Activated T-helper 1 cell treated with anti-CD3 and anti-CD28 coated beads, Interleukin-12 subunit alpha, Interleukin-12 subunit beta, Interleukin-2, Interleukin-4 antibody, amounts not matched to agents 30 ng/mL and 10 ng/mL and 1 ng/mL, durations not matched to agents 14 hours and 24 hours and 36 hours (primary cell): ENCODE data around the gene ZNF432. TPM values are rescaled to one million over a fixed set of nuclear protein-coding genes. Genes with fewer than 3 reads are reported as not detected.
"Not testable (repeated sequence)": the region's sequence is repeated elsewhere in the genome, so short reads cannot be mapped to it uniquely, and the experiment has no call there.

ENCODE experiments used
- DNase-seq: peaks from one replicate; pipeline ENCODE4 v3.0.0; 2021; ENCODE audit warnings: low spot score
- H3K27ac Mint-ChIP-seq: one replicate; pipeline ENCODE4 v1.8.0; 2021; ENCODE audit warnings: mild to moderate bottlenecking, mixed read lengths
- H3K27me3 Mint-ChIP-seq: one replicate; pipeline ENCODE4 v1.8.0; 2022; ENCODE audit warnings: mild to moderate bottlenecking, moderate library complexity, mixed read lengths; ENCODE audit not compliant: insufficient read depth
- H3K36me3 Mint-ChIP-seq: one replicate; pipeline ENCODE4 v1.8.0; 2021; ENCODE audit warnings: low read depth, mixed read lengths
- H3K4me1 Mint-ChIP-seq: one replicate; pipeline ENCODE4 v1.8.0; 2021; ENCODE audit warnings: low read depth, mixed read lengths
- H3K4me3 Mint-ChIP-seq: one replicate; pipeline ENCODE4 v1.8.0; 2021; ENCODE audit warnings: mild to moderate bottlenecking, moderate library complexity, mixed read lengths
- H3K9me3 Mint-ChIP-seq: one replicate; pipeline ENCODE4 v1.8.0; 2021; ENCODE audit warnings: mixed read lengths
- intact Hi-C: fragments of 100-400 bp; cut with micrococcal nuclease; formaldehyde crosslinking; loops from one replicate; pipeline ENCODE4 v1.15.1; 2024
- total RNA-seq: library from RNA; stranded (reverse); gene quantifications from 2 replicates; pipeline ENCODE4 v1.2.3, GENCODE V29; 2022

ZNF432 gene
- total RNA-seq, 1 donor from 2014 or later, result 12.5 TPM

- Mint-ChIP-seq H3K4me1 (peaks cover 1% of the 10 kb centered on the region), H3K27ac (no peak overlapping the region), H3K4me3 (no peak overlapping the region), H3K9me3 (peaks cover 71% of the 10 kb centered on the region), H3K27me3 (no peaks in the 10 kb centered on the region), H3K36me3 (peaks cover 79% of the 10 kb centered on the region)
- intact Hi-C loops, result no loop called here
- DNase-seq, result no peak
Measured at GRCh38 chr19:52034051-52034728, 14.4 kb downstream of the ZNF432 start.

DNA sequence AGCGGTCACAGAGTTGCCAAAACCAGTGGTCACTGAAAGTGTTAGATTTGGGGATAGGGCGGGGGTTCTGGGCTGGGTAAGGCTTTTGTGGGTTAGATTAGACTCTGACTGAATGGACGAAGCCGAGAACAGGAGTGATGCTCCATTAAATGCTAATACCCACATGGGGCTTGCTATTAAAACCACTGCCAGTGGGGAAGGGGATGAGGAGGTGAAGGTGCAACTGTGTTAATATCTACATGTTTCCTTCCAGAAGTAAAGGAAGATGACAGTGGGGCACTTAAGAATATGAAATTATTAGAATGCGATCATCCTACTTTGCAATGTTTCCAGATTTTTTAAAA, 19.9 kb downstream of the ZNF432 start:
- DNase-seq, result no peak
- intact Hi-C loops, result loop anchor here (1.0 to 5.0 kb wide), 10 partner anchors 20 to 1337 kb away; partner anchors contain the start of genes ZNF350, ZNF525, ZNF613 and ZNF615
- H3K36me3 Mint-ChIP-seq, result peaks cover 65% of the 10 kb centered on the region
- peaks cover 56% of the 10 kb centered on the region for H3K9me3 Mint-ChIP-seq
- peak overlapping the region; percentile 97 for H3K27ac Mint-ChIP-seq
- peaks cover 36% of the 10 kb centered on the region for H3K4me1 Mint-ChIP-seq
- peak overlapping the region; percentile 92 for H3K4me3 Mint-ChIP-seq
- no peaks in the 10 kb centered on the region for H3K27me3 Mint-ChIP-seq

- Mint-ChIP-seq H3K27me3 (no peaks in the 10 kb centered on the region), H3K36me3 (peaks cover 65% of the 10 kb centered on the region), H3K4me3 (peak within 1 kb of the TSS; percentile 92), H3K9me3 (peaks cover 56% of the 10 kb centered on the region), H3K27ac (peak within 1 kb of the TSS; percentile 97), H3K4me1 (peaks cover 36% of the 10 kb centered on the region)
- intact Hi-C loops, result loop anchor here (1.0 to 5.0 kb wide), 10 partner anchors 20 to 1337 kb away; partner anchors contain the start of genes ZNF350, ZNF525, ZNF613 and ZNF615
- peak; percentile 83 for DNase-seq
Measured at GRCh38 chr19:52028027-52028779, 20.4 kb downstream of the ZNF432 start, which contains the start of gene ZNF614. Gene ZNF614, minus strand, starts transcription at chr19:52028379. Its CDS starts 2,634 bp downstream, at chr19:52025745.

GRCh38 chr19:52026255-52026990, 22.2 kb downstream of the ZNF432 start:
- intact Hi-C loops, result loop anchor here (5.0 kb wide), 4 partner anchors 39 to 511 kb away; partner anchors contain the start of genes ZNF350 and ZNF616
- Mint-ChIP-seq H3K9me3 (peaks cover 57% of the 10 kb centered on the region), H3K4me3 (peak overlapping the region; percentile 92)

GRCh38 chr19:52024478-52024877, 24.2 kb downstream of the ZNF432 start:
- H3K27me3 Mint-ChIP-seq, H3K4me3 Mint-ChIP-seq, DNase-seq, intact Hi-C loops, H3K27ac Mint-ChIP-seq: not testable (repeated sequence)
- peaks cover 77% of the 10 kb centered on the region for H3K36me3 Mint-ChIP-seq
- H3K4me1 Mint-ChIP-seq, result peaks cover 36% of the 10 kb centered on the region
- peaks cover 62% of the 10 kb centered on the region for H3K9me3 Mint-ChIP-seq

More at GRCh38 chr19:52026255-52026990, 22.2 kb downstream of the ZNF432 start:
- H3K27me3 Mint-ChIP-seq, H3K27ac Mint-ChIP-seq, DNase-seq: not testable (repeated sequence)
- peaks cover 36% of the 10 kb centered on the region for H3K4me1 Mint-ChIP-seq
- peaks cover 72% of the 10 kb centered on the region for H3K36me3 Mint-ChIP-seq

- DNase-seq, result no peak
- no peaks in the 10 kb centered on the region for H3K27me3 Mint-ChIP-seq
- intact Hi-C loops, result no loop called here
- no peak overlapping the region for H3K4me3 Mint-ChIP-seq
- peaks cover 80% of the 10 kb centered on the region for H3K9me3 Mint-ChIP-seq
- no peak overlapping the region for H3K27ac Mint-ChIP-seq
- peaks cover 16% of the 10 kb centered on the region for H3K4me1 Mint-ChIP-seq
- peaks cover 91% of the 10 kb centered on the region for H3K36me3 Mint-ChIP-seq
Measured at GRCh38 chr19:52022193-52022592, 26.4 kb downstream of the ZNF432 start.

DNA sequence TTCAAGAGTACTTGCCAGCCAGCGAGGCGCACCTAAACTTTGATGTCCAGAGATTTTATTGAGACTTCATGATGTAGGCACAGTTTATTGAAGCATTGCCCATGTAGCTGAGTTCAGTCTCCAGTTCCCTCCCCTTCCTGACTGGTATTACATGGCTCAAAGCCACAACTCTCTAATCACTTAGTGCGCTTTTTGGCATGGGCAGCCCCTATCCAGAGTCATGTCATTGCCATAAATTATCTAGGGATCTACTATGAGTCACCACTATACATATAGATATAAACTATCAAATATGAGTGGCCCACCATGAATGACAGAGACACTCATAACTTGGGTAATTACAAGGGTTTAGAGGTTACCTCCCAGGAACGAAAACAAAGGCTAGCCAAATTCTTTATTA, 28.1 kb downstream of the ZNF432 start:
- Mint-ChIP-seq H3K27ac (no peak overlapping the region), H3K36me3 (peaks cover 92% of the 10 kb centered on the region), H3K9me3 (peaks cover 80% of the 10 kb centered on the region), H3K27me3 (no peaks in the 10 kb centered on the region), H3K4me3 (no peak overlapping the region), H3K4me1 (no peaks in the 10 kb centered on the region)
- intact Hi-C loops, result no loop called here
- no peak for DNase-seq

GRCh38 chr19:52010674-52011073, 38.0 kb downstream of the ZNF432 start:
- DNase-seq, result no peak
- intact Hi-C loops, result no loop called here
- H3K27ac Mint-ChIP-seq, result no peak overlapping the region
- H3K36me3 Mint-ChIP-seq, result peaks cover 48% of the 10 kb centered on the region
- H3K4me1 Mint-ChIP-seq, result peaks cover 20% of the 10 kb centered on the region
- no peak overlapping the region for H3K4me3 Mint-ChIP-seq
- H3K9me3 Mint-ChIP-seq, result peaks cover 63% of the 10 kb centered on the region
- no peaks in the 10 kb centered on the region for H3K27me3 Mint-ChIP-seq

DNA sequence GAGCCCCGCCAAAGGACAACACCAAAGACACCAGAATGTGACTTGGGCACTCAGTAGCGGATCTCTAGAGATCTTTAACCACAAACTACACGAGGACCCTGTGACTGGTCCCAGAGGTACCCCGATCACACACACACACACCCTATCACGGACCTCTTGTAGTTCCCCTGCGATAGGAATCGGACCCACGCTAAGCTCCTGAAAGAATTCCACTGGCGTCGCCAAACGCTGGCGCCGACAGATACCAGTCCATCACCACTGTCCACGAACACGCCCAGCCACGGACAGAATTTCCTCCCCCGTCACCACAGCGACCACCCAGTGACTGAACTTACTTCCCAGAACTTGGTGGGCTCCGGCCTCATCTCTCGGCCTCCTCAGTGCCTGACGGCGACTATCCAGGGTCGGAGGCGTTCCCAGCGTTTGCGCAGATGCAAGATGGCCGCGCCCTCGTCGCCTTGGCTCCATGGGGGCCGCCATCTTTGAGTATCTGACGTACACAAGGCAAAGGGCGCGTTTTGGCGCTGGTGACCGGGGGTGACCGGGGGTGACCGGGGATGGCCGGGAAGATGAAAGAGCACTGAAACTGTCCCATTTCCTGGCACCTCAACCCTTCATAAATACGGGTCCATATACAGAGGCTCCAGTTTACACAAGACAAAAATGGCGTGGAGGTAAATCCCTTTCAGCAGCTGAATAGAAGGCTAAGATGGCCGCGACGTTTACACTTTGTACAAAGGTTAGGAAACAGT, 40.7 kb downstream of the ZNF432 start, which contains the start of gene ZNF615:
ZNF615 (minus strand) TSS at position 406 of the 752 bp plus-strand sequence. CDS start 4,500 bp downstream, outside the sequence.
- peak within 1 kb of the TSS; percentile 94 for H3K27ac Mint-ChIP-seq
- H3K36me3 Mint-ChIP-seq, result peaks cover 44% of the 10 kb centered on the region
- peak within 1 kb of the TSS; percentile 94 for H3K4me3 Mint-ChIP-seq
- intact Hi-C loops, result loop anchor here (1.0 kb wide), 5 partner anchors 20 to 104 kb away; partner anchors contain the start of genes ZNF350, ZNF613 and ZNF614
- H3K27me3 Mint-ChIP-seq, result no peaks in the 10 kb centered on the region
- H3K4me1 Mint-ChIP-seq, result peaks cover 20% of the 10 kb centered on the region
- H3K9me3 Mint-ChIP-seq, result peaks cover 60% of the 10 kb centered on the region
- DNase-seq, result peak; percentile 80

DNA sequence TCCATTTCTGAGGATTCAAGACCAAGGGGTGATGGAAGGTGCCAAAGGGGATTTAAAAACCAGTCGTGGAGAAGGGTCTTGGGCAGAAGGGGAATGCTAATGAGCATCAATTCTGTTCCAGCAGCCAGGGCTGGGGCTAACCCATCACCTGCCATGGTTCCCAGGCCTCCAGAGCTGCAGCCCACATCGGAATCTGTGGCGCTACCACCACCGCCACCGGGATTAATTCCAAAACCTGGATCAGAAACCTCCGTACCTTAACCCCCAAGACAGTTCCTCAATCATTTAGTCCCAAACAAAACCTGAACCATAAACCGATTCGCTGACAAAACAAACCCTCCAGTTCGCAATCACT, 41.2 kb downstream of the ZNF432 start:
- intact Hi-C loops, result no loop called here
- Mint-ChIP-seq H3K36me3 (peaks cover 41% of the 10 kb centered on the region), H3K4me3 (peak overlapping the region; percentile 94), H3K27ac (peak overlapping the region; percentile 94), H3K4me1 (peaks cover 20% of the 10 kb centered on the region), H3K27me3 (no peaks in the 10 kb centered on the region), H3K9me3 (peaks cover 59% of the 10 kb centered on the region)
- DNase-seq, result no peak

DNA sequence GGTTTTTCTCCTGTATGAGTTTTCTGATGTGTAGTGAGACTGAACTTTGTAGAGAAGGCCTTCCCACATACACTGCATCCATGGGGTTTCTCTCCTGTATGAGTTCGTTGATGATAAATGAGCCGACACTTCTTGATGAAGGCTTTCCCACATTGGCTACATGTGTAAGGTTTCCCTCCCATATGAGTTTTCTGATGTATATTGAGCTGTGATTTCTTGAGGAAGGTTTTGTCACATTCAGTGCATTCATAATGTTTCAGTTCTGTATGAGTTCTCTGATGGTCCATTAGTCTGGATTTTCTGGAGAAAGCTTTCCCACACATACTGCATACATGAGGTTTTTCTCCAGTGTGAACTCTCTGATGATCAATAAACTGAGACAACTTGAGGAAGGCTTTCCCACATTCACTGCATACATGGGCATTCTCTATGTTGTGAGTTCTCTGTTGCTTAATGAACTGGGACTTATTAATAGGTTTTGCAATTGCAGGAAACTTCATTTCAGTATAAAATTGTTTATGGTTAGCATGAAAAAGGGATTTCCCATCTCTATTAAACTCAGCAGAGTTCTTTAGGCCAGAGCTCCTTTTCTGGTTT, 54.5 kb downstream of the ZNF432 start:
- H3K27me3 Mint-ChIP-seq, result no peaks in the 10 kb centered on the region
- H3K9me3 Mint-ChIP-seq, result peaks cover 73% of the 10 kb centered on the region
- intact Hi-C loops, result no loop called here
- no peaks in the 10 kb centered on the region for H3K4me1 Mint-ChIP-seq
- H3K36me3 Mint-ChIP-seq, result peaks cover 44% of the 10 kb centered on the region
- DNase-seq, result no peak
- no peak overlapping the region for H3K4me3 Mint-ChIP-seq
- H3K27ac Mint-ChIP-seq, result no peak overlapping the region

DNA sequence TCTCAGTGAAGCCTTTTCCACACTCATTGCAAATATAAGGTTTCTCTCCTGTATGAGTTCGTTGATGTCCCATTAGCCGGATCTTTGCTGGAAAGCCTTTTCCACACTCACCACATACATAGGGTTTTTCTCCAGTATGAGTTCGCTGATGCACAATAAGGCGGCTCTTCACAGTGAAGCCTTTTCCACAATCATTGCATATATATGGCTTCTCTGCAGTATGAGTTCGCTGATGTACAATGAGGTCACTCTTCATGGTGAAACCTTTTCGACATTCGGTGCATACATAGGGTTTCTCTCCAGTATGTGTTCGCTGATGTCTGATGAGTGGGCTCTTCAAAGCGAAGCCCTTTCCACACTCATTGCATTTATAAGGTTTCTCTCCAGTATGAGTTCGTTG, 55.2 kb downstream of the ZNF432 start:
- H3K27ac Mint-ChIP-seq, result no peak overlapping the region
- DNase-seq, result no peak
- H3K9me3 Mint-ChIP-seq, result peaks cover 75% of the 10 kb centered on the region
- intact Hi-C loops, result no loop called here
- peaks cover 41% of the 10 kb centered on the region for H3K36me3 Mint-ChIP-seq
- H3K4me3 Mint-ChIP-seq, result no peak overlapping the region
- no peaks in the 10 kb centered on the region for H3K4me1 Mint-ChIP-seq
- H3K27me3 Mint-ChIP-seq, result no peaks in the 10 kb centered on the region
